Dedifferentiated amniotic fluid mesenchymal stem cell (primary cell): ENCODE measurements around the gene SZRD1.
"Not testable (repeated sequence)": the region's sequence is repeated elsewhere in the genome, so short reads cannot be mapped to it uniquely, and the experiment has no call there.

Source experiments
- DNase-seq: peaks from one replicate; pipeline ENCODE4 v3.0.0-alpha.2; 2016; ENCODE audit errors: extremely low spot score

The SZRD1 gene, protein sequence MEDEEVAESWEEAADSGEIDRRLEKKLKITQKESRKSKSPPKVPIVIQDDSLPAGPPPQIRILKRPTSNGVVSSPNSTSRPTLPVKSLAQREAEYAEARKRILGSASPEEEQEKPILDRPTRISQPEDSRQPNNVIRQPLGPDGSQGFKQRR

DNA sequence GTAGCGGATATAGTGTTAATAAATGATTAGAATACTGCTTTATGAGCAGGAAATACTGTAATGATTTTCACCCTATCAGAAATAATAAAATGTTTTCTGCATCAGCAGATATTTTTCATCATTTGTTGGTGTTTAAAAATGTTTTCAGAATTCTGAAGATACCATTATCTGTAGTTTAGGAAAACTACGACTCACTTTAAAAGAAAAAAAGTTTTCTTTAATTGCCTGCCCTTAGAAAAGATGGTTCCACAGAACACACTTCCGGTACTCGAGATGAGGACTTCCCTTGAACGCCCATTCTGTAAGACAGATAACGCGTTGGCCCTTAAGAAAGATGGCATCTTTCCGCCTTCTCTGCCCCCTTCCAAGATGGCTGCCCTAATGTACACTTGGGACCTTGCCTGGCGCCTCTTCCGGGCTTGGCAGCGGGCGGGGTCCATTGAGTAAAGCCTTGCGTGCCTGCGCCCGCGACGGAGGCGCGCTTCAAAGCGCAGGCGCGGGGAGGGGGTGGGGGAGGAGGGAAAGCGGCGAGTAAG is at the start of gene SZRD1:
Gene SZRD1, plus strand, starts transcription at position 521 of the 536 bp plus-strand sequence. CDS start 16 bp downstream, outside the sequence.
- DNase-seq: peak; percentile 99

GRCh38 chr1:16318555-16318954 is 48.5 kb upstream of the SZRD1 start:
- no peak for DNase-seq

DNA sequence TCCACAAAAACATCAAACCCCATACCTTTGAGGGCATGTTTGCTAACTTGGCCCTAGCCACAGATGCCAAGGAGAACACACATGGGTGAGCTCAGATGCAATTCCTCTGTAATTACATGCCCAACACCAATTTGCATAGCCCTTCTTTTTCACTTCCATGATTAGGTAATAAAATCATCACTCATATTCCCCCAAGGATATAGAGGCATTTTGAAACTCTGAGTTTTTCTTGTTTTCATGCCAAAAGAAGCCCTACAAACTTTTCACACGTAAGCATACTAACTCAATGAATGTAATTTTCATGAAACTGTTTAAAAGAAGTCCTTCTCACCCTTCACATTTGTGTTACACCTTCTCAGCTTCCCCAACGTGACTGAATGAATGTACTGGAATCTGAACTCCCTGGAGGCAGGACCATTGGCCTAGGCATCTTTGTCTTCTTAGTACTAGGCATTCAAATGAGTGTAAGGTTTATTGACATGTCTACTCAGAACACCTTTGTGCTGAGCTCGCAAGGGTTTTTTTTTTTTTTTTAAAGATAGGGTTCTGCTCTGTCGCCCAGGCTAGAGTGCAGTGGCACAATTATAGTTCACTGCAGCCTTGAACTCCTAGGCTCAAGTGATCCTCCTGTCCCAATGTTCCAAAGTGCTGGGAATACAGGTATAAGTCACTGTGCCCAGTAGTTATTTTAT is 45.7 kb upstream of the SZRD1 start:
- DNase-seq: no peak

- DNase-seq: peak; percentile 81
Measured at GRCh38 chr1:16324456-16324890, 42.6 kb upstream of the SZRD1 start.

- DNase-seq: no peak
Measured at GRCh38 chr1:16326833-16327404, 40.1 kb upstream of the SZRD1 start.

GRCh38 chr1:16334655-16335340 is 32.2 kb upstream of the SZRD1 start:
- DNase-seq: no peak

- no peak for DNase-seq
Measured at GRCh38 chr1:16338961-16339360, 28.1 kb upstream of the SZRD1 start.

- DNase-seq: no peak
Measured at GRCh38 chr1:16340673-16341072, 26.4 kb upstream of the SZRD1 start.

DNA sequence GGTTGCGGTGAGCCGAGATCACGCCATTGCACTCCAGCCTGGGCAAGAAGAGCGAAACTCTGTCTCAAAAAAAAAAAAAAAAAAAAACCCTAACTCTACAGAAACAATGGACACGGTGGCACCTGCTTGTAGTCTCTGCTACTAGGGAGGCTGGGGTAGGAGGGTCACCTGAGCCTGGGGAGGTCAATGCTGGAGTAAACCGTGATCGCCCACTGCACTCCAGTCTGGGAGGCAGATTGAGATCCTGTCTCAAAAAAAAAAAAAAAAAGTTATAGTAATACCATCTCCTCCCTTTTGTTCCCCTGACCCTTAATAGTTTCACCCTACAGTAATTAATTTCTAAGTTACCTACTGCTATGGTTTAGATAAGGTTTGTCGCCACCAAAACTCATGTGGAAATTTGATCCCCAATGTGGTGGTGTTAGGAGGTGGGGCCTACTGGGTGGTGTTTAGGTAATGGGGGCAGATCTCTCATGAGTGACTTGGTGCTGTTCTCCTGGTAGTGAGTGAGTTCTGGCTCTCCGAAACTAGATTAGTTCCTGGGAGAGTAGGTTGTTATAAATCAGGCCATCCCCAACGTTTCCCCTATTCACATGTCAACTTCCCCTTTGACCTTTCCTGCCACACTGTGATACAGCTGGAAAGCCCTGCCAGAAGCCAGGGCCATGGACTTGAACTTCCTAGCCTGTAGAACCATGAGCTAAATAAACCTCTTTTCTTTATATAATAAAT is 24.5 kb upstream of the SZRD1 start:
- DNase-seq: no peak

- not testable (repeated sequence) for DNase-seq
Measured at GRCh38 chr1:16343276-16343675, 23.8 kb upstream of the SZRD1 start.

- peak; percentile 88 for DNase-seq
Measured at GRCh38 chr1:16348414-16349182, 18.4 kb upstream of the SZRD1 start.

DNA sequence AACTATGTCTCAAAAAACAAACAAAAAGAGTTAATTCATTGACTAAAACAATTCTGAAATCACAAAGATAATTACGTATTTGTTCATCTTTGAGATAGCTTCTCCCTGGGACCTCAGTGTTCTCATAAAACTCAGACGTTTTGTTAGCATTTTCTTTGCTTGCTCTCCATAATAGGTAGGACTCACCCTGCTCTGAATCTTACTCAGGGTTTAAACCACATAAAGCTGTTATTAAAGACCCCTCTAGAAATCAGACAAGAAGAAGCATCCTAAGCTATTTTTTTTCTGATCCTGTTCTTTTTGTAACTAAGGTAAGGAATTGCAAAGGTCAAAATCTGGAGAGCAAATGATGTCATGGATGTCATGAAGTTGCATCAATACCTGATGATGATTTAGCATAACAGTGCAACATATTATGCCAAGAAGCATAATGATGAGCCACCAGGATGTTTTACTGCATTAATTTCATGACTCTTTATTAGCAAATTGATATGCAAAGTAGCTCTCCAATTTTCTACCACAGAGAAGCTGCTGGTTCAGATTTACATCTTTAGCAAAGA is 17.1 kb upstream of the SZRD1 start:
- no peak for DNase-seq

DNA sequence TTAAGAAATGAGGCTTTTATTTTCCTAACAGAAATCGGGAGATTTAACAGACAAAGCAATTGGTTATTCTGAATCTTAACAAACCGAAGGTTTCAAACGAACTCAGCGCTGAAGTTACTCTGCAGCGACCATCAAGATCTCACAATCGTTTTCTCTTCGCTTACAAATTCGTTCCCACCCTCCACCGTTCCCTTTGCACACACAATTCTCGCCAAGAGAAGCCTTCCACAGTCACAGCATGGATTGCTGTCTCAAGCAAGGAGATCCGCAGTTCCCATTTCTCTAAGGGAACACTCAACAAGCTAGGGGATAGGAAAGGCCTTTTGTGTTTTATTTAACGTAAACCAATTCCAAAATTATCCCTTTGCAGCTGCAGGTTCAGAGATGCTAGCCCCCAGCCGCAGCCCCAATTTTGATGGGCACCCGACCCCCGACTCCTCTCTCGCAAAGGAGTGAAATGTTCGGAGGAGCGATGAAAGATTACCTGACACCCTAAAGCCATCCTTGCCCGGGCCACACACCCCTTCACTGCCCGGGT is 15.5 kb upstream of the SZRD1 start:
- no peak for DNase-seq

DNA sequence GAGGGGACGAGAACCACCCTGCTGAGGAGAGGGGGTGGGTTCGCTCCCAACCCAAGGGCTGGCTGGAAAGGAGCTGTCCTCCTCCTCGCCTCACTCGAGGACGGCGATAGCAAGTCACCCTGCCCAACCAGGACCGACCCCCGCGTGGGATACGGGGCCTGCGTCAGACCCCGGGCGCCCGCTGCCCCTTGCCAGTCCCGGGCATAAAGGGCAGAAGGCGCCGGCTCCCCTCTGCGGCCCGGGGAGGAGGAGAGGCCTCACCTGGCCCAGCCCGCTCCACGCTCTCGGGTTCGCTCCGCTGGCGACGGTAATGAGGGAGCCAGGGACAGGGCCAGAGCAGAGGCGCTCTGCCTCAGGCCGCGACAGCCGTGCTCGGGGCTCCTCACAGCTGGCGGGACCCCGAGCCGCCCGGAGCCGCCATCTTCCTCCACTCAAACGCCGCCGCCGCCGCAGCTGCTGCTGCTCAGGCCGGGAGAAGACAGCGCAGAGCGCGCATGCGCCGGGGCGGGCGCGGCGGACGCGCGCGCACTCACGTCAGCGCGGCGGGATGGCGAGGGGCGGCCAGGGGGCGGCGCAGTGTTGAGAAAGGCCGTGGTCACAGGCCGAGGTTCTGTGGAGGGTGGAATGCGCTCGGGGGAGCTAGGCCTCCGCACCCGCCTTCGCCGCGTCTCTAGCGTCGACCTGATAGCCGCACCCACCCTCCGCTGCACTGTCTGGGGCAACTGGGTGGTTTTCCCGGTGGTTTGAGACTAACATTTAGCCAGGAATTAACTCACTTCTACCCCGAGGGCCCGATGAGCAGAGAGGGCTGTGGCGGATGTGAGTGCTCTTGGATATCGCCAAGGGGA is 14.8 kb upstream of the SZRD1 start, which contains the start of gene FBXO42:
Gene FBXO42, minus strand, starts transcription at position 487 of the 848 bp plus-strand sequence. CDS start 37,062 bp downstream, outside the sequence.
- peak; percentile 88 for DNase-seq

DNA sequence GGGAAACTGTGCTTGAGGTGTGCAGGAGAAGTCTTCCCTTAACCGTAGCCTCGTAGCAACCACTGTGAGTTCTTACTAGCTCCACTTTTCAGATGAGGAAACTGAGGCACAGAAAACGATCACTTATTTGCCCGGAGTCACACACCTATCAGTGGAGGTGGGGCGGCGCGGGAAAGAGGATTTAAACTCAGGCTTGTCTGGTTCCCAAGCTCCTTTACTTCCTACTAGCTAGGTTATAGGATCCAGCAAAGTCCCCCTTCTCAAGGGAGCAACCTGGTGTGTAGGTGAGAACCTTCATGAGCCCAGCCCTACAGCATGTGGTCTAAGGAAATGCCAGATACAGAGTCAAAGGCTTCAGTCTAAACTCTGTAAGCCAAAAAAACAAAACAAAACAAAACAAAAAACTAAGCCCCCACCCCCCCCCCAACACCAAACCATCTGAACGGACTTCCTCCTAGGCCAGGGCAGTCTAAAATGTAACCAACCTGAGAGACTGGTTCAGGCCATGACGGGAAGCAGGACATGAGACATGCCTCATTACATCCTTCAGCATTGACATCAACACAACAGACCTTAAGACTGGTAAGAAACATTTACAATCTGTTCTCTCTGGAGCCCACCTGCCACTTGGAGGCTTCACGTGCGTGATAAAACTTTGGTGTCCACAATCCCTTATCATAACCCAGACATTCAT is 14.1 kb upstream of the SZRD1 start:
- DNase-seq: no peak

GRCh38 chr1:16354619-16355018 is 12.4 kb upstream of the SZRD1 start:
- no peak for DNase-seq

GRCh38 chr1:16356867-16357266 is 10.2 kb upstream of the SZRD1 start:
- no peak for DNase-seq

DNA sequence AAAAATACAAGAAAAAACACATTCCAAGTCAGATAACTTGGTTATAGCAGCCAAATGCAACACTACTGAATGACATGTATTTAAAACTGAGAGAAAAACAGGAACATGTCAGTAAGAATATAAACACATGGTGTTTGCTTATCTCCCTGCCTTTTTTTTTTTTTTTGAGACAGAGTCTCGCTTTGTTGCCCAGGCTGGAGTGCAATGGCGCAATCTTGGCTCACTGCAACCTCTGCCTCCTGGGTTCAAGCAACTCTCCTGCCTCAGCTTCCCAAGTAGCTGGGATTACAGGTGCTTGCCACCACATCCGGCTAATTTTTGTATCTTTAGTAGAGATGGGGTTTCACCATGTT is 1.9 kb upstream of the SZRD1 start:
- not testable (repeated sequence) for DNase-seq
